HCT116 (cell line): ENCODE data around the gene MAP3K5. TPM values are rescaled to one million over a fixed set of nuclear protein-coding genes. Genes with fewer than 3 reads are reported as not detected.

Experiments
- ATAC-seq: fragments of 200-7000 bp; cut with Tn5 transposase; 2 replicates; pipeline ENCODE4 v1.9.1; 2020; ENCODE audit warnings: mild to moderate bottlenecking, moderate library complexity
- BruUV-seq: library from RNA; stranded (reverse); fragments of 400-500 nt; replicated peaks from 2 replicates; lab custom pipeline; 2021; lab: Mats Ljungman, UMichigan
- CTCF ChIA-PET: fragments of 300-600 bp; sonication (Branson Sonifier 250); formaldehyde crosslinking; loops from one replicate; lab custom pipeline; 2021; ENCODE audit warnings: antibody characterized with exemption; lab: Charles Lee
- POLR2A ChIA-PET: fragments of 300-600, 350-600 bp; sonication (Branson Sonifier 250); formaldehyde crosslinking; loops from one replicate; lab custom pipeline; 2021; ENCODE audit warnings: antibody characterized with exemption; lab: Charles Lee
- RAD21 ChIA-PET, 2 experiments: fragments of 300-600 bp; sonication (Branson Sonifier 250); formaldehyde crosslinking; loops; one replicate each; lab custom pipeline; 2023; ENCODE audit warnings: low total read pairs in 2 of 2; ENCODE audit not compliant: uncharacterized antibody in 2 of 2, unreplicated experiment in 2 of 2, low non-redundant PET in 1 of 2; lab: Charles Lee
- DNase-seq: peaks from one replicate; pipeline ENCODE4 v3.0.0-alpha.2; 2010; ENCODE audit warnings: low read depth, low spot score
- H2AFZ ChIP-seq: fragments of 200-600 bp; shearing (Covaris generic), sonication (generic); 2 replicates; pipeline ENCODE4 v1.6.1; 2017; ENCODE audit warnings: low read depth, mixed run types, mixed read lengths, antibody characterized with exemption, low read length; ENCODE audit not compliant: poor library complexity, severe bottlenecking
- H3K27ac ChIP-seq: 2 replicates; pipeline ENCODE4 v1.5.1; 2012; ENCODE audit warnings: low read depth, low read length
- H3K27me3 ChIP-seq: fragments of 200-600 bp; sonication (generic); 2 replicates; pipeline ENCODE4 v1.6.1; 2016; ENCODE audit warnings: mixed run types, low read length, mixed read lengths; ENCODE audit not compliant: insufficient read depth
- H3K36me3 ChIP-seq, 2 experiments: fragments of 200-500 bp in 1 of 2; fragments of 200-600 bp in 1 of 2; sonication (Bioruptor generic) in 1 of 2; sonication (generic) in 1 of 2; 2 replicates each; pipeline versions ENCODE4 v1.5.1 to v1.6.1; 2014 to 2016; ENCODE audit warnings: low read length in 2 of 2, inconsistent platforms in 1 of 2, mixed read lengths in 1 of 2, mixed run types in 1 of 2; ENCODE audit not compliant: insufficient read depth in 2 of 2, control insufficient read depth in 1 of 2
- H3K4me1 ChIP-seq, 2 experiments: fragments of 200-600 bp in 1 of 2; sonication (generic) in 1 of 2; 2 replicates each; pipeline versions ENCODE4 v1.5.1 to v1.6.1; 2012 to 2017; ENCODE audit warnings: low read length in 2 of 2, inconsistent platforms in 1 of 2, mild to moderate bottlenecking in 1 of 2, mixed read lengths in 1 of 2, mixed run types in 1 of 2, moderate library complexity in 1 of 2; ENCODE audit not compliant: insufficient read depth in 2 of 2, control insufficient read depth in 1 of 2
- H3K4me2 ChIP-seq: fragments of 200-600 bp; sonication (generic); 2 replicates; pipeline ENCODE4 v1.6.1; 2017; ENCODE audit warnings: mixed run types, low read length, mixed read lengths
- H3K4me3 ChIP-seq, 2 experiments: fragments of 200-600 bp in 1 of 2; sonication (generic) in 1 of 2; replicated peaks in 1 of 2; 2 replicates each; pipeline ENCODE4 v1.5.1; 2011 to 2016; ENCODE audit warnings: low read length in 2 of 2, control low read depth in 1 of 2, low read depth in 1 of 2, mild to moderate bottlenecking in 1 of 2, mixed read lengths in 1 of 2, mixed run types in 1 of 2
- H3K79me2 ChIP-seq: fragments of 200-600 bp; sonication (generic); 2 replicates; pipeline ENCODE4 v1.6.1; 2017; ENCODE audit warnings: mild to moderate bottlenecking, mixed run types, low read length, moderate library complexity, mixed read lengths; ENCODE audit not compliant: insufficient read depth
- H3K9ac ChIP-seq: fragments of 200-600 bp; sonication (generic); 2 replicates; pipeline ENCODE4 v1.6.1; 2016; ENCODE audit warnings: low read length, mixed read lengths
- H3K9me2 ChIP-seq: fragments of 200-600 bp; sonication (generic), shearing (Covaris generic); 2 replicates; pipeline ENCODE4 v1.6.1; 2017; ENCODE audit warnings: mixed run types, mild to moderate bottlenecking, moderate library complexity; ENCODE audit not compliant: insufficient read depth
- H3K9me3 ChIP-seq, 2 experiments: fragments of 200-500 bp in 1 of 2; fragments of 200-600 bp in 1 of 2; sonication (Bioruptor generic) in 1 of 2; sonication (generic) in 1 of 2; 2 replicates each; pipeline ENCODE4 v1.6.1; 2014 to 2017; ENCODE audit warnings: low read length in 2 of 2, mixed read lengths in 2 of 2, inconsistent platforms in 1 of 2, low read depth in 1 of 2, mild to moderate bottlenecking in 1 of 2, mixed run types in 1 of 2, moderate library complexity in 1 of 2; ENCODE audit not compliant: control insufficient read depth in 1 of 2, insufficient read depth in 1 of 2
- H4K20me1 ChIP-seq: fragments of 200-600 bp; sonication (generic), shearing (Covaris generic); 2 replicates; pipeline ENCODE4 v1.6.1; 2017; ENCODE audit warnings: mixed run types, mild to moderate bottlenecking, moderate library complexity; ENCODE audit not compliant: insufficient read depth
- CEBPB ChIP-seq: IDR thresholded peaks from 2 replicates; pipeline ENCODE4 v1.6.1; 2012; ENCODE audit warnings: low read depth
- ELF1 ChIP-seq: IDR thresholded peaks from 2 replicates; pipeline ENCODE4 v1.6.1; 2012; ENCODE audit warnings: low read depth, borderline replicate concordance
- EZH2phosphoT487 ChIP-seq: fragments of 200-600 bp; IDR thresholded peaks from 2 replicates; pipeline ENCODE4 v1.6.1; 2018; ENCODE audit warnings: antibody characterized with exemption, borderline replicate concordance
- FOSL1 ChIP-seq: IDR thresholded peaks from 2 replicates; pipeline ENCODE4 v1.6.1; 2012; ENCODE audit warnings: low read depth
- POLR2AphosphoS5 ChIP-seq: IDR thresholded peaks from 2 replicates; pipeline ENCODE4 v1.6.1; 2011; ENCODE audit warnings: mild to moderate bottlenecking, low read depth, low read length, moderate library complexity
- RAD21 ChIP-seq: IDR thresholded peaks from 2 replicates; pipeline ENCODE4 v1.6.1; 2012; ENCODE audit warnings: low read depth, mild to moderate bottlenecking
- SP1 ChIP-seq: IDR thresholded peaks from 2 replicates; pipeline ENCODE4 v1.6.1; 2012; ENCODE audit warnings: low read depth
- SRF ChIP-seq: IDR thresholded peaks from 2 replicates; pipeline ENCODE4 v1.6.1; 2012; ENCODE audit warnings: low read depth
- TCF7L2 ChIP-seq: IDR thresholded peaks from 2 replicates; pipeline ENCODE4 v1.7.0; 2011; ENCODE audit warnings: borderline replicate concordance, inconsistent platforms; ENCODE audit not compliant: insufficient read depth, insufficient read length; ENCODE audit errors: extremely low read depth
- YY1 ChIP-seq: IDR thresholded peaks from 2 replicates; pipeline ENCODE4 v1.6.1; 2011; ENCODE audit warnings: low read length, low read depth, moderate library complexity, mild to moderate bottlenecking; ENCODE audit not compliant: insufficient replicate concordance; ENCODE audit errors: extremely low read depth
- ZFX ChIP-seq: fragments of 450-650 bp; IDR thresholded peaks from 2 replicates; pipeline ENCODE4 v1.6.1; 2017
- ZNF274 ChIP-seq: fragments of 200-500 bp; sonication (Bioruptor generic); IDR thresholded peaks from 2 replicates; pipeline ENCODE4 v1.6.1; 2014; ENCODE audit warnings: mild to moderate bottlenecking, low read depth, low read length, inconsistent platforms
- intact Hi-C: fragments of 100-400 bp; cut with micrococcal nuclease; formaldehyde crosslinking; loops from 2 replicates; pipeline ENCODE4 v1.10.0; 2022
- total RNA-seq: library from RNA; stranded (reverse); gene quantifications from one replicate; pipeline ENCODE4 v1.2.1, GENCODE V29; 2021; ENCODE audit not compliant: unreplicated experiment
- TF ChIP-seq, protein P1 (sequence below), 3 experiments: fragments of 200-600 bp in 1 of 3; sonication (generic) in 1 of 3; IDR thresholded peaks in 2 of 3; conservative IDR thresholded peaks in 1 of 3; 2 replicates each; pipeline ENCODE4 v1.5.1; 2012 to 2017; ENCODE audit warnings: low read depth in 2 of 3, low read length in 2 of 3, antibody characterized with exemption in 1 of 3, borderline replicate concordance in 1 of 3, control low read depth in 1 of 3, mild to moderate bottlenecking in 1 of 3, mixed read lengths in 1 of 3, mixed run types in 1 of 3, moderate library complexity in 1 of 3; ENCODE audit not compliant: insufficient read depth in 1 of 3
- TF ChIP-seq, protein P2 (sequence below): IDR thresholded peaks from 2 replicates; pipeline ENCODE4 v1.6.1; 2011; ENCODE audit warnings: mild to moderate bottlenecking, low read length, moderate library complexity; ENCODE audit not compliant: insufficient replicate concordance; ENCODE audit errors: extremely low read depth
- TF ChIP-seq, protein P3 (sequence below): IDR thresholded peaks from 2 replicates; pipeline ENCODE4 v1.6.1; 2012
- TF ChIP-seq, protein P4 (sequence below): IDR thresholded peaks from 2 replicates; pipeline ENCODE4 v1.6.1; 2012; ENCODE audit warnings: low read depth

The MAP3K5 gene
- total RNA-seq, 1 experiment from 2014 or later = 11.8 TPM

DNA sequence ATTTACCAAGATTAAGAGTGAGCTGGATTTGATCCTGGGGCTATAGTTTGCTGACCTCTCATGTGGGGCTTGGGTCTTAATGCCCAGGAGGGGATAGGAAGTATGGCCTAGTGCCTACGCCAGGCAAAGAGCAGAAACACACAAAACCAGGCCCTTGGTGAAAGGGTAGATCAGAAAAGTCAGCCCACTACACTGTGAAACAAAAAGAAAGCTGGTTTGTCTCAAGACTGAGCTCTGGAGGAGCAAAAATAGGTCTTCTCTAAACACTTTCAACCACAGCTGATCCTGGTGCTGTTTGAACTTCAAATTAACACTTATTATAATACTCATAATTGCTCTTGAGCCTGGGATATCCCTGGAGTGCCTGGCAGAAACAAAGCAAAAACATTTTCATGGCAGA, 167.0 kb downstream of the MAP3K5 start:
- H3K4me2 ChIP-seq = no peak overlapping the region
- TF ChIP-seq TCF7L2 = no peak
- TF ChIP-seq, protein P1, sequence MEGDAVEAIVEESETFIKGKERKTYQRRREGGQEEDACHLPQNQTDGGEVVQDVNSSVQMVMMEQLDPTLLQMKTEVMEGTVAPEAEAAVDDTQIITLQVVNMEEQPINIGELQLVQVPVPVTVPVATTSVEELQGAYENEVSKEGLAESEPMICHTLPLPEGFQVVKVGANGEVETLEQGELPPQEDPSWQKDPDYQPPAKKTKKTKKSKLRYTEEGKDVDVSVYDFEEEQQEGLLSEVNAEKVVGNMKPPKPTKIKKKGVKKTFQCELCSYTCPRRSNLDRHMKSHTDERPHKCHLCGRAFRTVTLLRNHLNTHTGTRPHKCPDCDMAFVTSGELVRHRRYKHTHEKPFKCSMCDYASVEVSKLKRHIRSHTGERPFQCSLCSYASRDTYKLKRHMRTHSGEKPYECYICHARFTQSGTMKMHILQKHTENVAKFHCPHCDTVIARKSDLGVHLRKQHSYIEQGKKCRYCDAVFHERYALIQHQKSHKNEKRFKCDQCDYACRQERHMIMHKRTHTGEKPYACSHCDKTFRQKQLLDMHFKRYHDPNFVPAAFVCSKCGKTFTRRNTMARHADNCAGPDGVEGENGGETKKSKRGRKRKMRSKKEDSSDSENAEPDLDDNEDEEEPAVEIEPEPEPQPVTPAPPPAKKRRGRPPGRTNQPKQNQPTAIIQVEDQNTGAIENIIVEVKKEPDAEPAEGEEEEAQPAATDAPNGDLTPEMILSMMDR (IDR thresholded peaks at IDR 0.05 in 2 of 3, conservative IDR thresholded peaks at IDR 0.05 in 1 of 3; ENCODE audit: borderline replicate concordance in 1 of 3, insufficient read depth in 1 of 3, low read depth in 2 of 3, low read length in 2 of 3) = no peak
- TF ChIP-seq EZH2phosphoT487 = no peak
- no peak for TF ChIP-seq ZFX
- no peak for TF ChIP-seq FOSL1
- TF ChIP-seq, protein P2, sequence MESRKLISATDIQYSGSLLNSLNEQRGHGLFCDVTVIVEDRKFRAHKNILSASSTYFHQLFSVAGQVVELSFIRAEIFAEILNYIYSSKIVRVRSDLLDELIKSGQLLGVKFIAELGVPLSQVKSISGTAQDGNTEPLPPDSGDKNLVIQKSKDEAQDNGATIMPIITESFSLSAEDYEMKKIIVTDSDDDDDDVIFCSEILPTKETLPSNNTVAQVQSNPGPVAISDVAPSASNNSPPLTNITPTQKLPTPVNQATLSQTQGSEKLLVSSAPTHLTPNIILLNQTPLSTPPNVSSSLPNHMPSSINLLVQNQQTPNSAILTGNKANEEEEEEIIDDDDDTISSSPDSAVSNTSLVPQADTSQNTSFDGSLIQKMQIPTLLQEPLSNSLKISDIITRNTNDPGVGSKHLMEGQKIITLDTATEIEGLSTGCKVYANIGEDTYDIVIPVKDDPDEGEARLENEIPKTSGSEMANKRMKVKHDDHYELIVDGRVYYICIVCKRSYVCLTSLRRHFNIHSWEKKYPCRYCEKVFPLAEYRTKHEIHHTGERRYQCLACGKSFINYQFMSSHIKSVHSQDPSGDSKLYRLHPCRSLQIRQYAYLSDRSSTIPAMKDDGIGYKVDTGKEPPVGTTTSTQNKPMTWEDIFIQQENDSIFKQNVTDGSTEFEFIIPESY = no peak
- no peak for TF ChIP-seq ELF1
- TF ChIP-seq, protein P3, sequence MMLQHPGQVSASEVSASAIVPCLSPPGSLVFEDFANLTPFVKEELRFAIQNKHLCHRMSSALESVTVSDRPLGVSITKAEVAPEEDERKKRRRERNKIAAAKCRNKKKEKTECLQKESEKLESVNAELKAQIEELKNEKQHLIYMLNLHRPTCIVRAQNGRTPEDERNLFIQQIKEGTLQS = no peak
- no peak for TF ChIP-seq POLR2AphosphoS5
- TF ChIP-seq SRF = no peak
- no peak for TF ChIP-seq SP1
- no peak for TF ChIP-seq YY1
- no peak for TF ChIP-seq ZNF274
- TF ChIP-seq CEBPB = no peak
- no peak for TF ChIP-seq RAD21
- TF ChIP-seq, protein P4, sequence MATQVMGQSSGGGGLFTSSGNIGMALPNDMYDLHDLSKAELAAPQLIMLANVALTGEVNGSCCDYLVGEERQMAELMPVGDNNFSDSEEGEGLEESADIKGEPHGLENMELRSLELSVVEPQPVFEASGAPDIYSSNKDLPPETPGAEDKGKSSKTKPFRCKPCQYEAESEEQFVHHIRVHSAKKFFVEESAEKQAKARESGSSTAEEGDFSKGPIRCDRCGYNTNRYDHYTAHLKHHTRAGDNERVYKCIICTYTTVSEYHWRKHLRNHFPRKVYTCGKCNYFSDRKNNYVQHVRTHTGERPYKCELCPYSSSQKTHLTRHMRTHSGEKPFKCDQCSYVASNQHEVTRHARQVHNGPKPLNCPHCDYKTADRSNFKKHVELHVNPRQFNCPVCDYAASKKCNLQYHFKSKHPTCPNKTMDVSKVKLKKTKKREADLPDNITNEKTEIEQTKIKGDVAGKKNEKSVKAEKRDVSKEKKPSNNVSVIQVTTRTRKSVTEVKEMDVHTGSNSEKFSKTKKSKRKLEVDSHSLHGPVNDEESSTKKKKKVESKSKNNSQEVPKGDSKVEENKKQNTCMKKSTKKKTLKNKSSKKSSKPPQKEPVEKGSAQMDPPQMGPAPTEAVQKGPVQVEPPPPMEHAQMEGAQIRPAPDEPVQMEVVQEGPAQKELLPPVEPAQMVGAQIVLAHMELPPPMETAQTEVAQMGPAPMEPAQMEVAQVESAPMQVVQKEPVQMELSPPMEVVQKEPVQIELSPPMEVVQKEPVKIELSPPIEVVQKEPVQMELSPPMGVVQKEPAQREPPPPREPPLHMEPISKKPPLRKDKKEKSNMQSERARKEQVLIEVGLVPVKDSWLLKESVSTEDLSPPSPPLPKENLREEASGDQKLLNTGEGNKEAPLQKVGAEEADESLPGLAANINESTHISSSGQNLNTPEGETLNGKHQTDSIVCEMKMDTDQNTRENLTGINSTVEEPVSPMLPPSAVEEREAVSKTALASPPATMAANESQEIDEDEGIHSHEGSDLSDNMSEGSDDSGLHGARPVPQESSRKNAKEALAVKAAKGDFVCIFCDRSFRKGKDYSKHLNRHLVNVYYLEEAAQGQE = no peak
- TF ChIP-seq, all 23 proteins: peak for 0
- no peaks in the 10 kb centered on the region for H3K9me2 ChIP-seq
- H3K4me1 ChIP-seq = no peaks in the 10 kb centered on the region
- H4K20me1 ChIP-seq = no peaks in the 10 kb centered on the region
- no peaks in the 10 kb centered on the region for H3K9me3 ChIP-seq
- intact Hi-C loops = no loop called here
- no peaks in the 10 kb centered on the region for H3K36me3 ChIP-seq
- H3K79me2 ChIP-seq = no peaks in the 10 kb centered on the region
- DNase-seq (no peak), ATAC-seq (no peak)
- H3K9ac ChIP-seq = no peak overlapping the region
- no peak overlapping the region for H2AFZ ChIP-seq
- no peak overlapping the region for H3K27ac ChIP-seq
- ChIA-PET RAD21 (no interaction called here), POLR2A (no interaction called here), CTCF (no interaction called here)
- H3K4me3 ChIP-seq = no peak overlapping the region
- no peaks in the 10 kb centered on the region for H3K27me3 ChIP-seq
- no TSS peak for BruUV-seq
